Sigmoid colon (tissue), 7 donors: ENCODE measurements around the gene TNFAIP8. TPM values are rescaled to one million over a fixed set of nuclear protein-coding genes. Genes with fewer than 3 reads are reported as not detected.
A peak's percentile ranks its signal among the peaks of the same experiment; 100 is the strongest.

Source experiments
- DNase-seq: peaks from one replicate; pipeline ENCODE4 v3.0.0-alpha.2; 2019
- H3K27ac ChIP-seq, 4 donors: fragments of 200-600 bp; sonication (generic); one replicate each; pipeline ENCODE4 v1.5.1; 2016 to 2019; ENCODE audit warnings: mild to moderate bottlenecking in 1 of 4
- H3K27me3 ChIP-seq, 3 donors: fragments of 200-600 bp; sonication (generic); one replicate each; pipeline ENCODE4 v1.5.1; 2019; ENCODE audit warnings: mild to moderate bottlenecking in 1 of 3
- H3K36me3 ChIP-seq, 4 donors: fragments of 200-600 bp; sonication (generic); one replicate each; pipeline ENCODE4 v1.5.1; 2016 to 2019
- H3K4me1 ChIP-seq, 4 donors: fragments of 200-600 bp; sonication (generic); one replicate each; pipeline ENCODE4 v1.5.1; 2017 to 2019
- H3K4me3 ChIP-seq, 4 donors: fragments of 200-600 bp; sonication (generic); one replicate each; pipeline ENCODE4 v1.5.1; 2017 to 2019; ENCODE audit warnings: mild to moderate bottlenecking in 2 of 4, moderate library complexity in 1 of 4
- H3K9me3 ChIP-seq, 4 donors: fragments of 200-600 bp in 3 of 4; sonication (generic) in 3 of 4; one replicate each; pipeline versions ENCODE4 v1.5.1 to v1.6.1; 2013 to 2019
- EP300 ChIP-seq, 4 donors: sonication (generic); formaldehyde crosslinking; IDR thresholded peaks; one replicate each; pipeline ENCODE4 v1.6.1; 2017; ENCODE audit warnings: antibody characterized with exemption in 4 of 4
- POLR2A ChIP-seq, 2 donors: fragments of 450-650 bp; IDR thresholded peaks; one replicate each; pipeline ENCODE4 v1.6.1; 2016; ENCODE audit warnings: antibody characterized with exemption in 2 of 2, mild to moderate bottlenecking in 2 of 2, moderate library complexity in 2 of 2
- POLR2AphosphoS5 ChIP-seq, 4 donors: sonication (generic); formaldehyde crosslinking; IDR thresholded peaks; one replicate each; pipeline ENCODE4 v1.6.1; 2017; ENCODE audit warnings: antibody characterized with exemption in 4 of 4
- WGBS, 2 donors: extraction: QIAGEN DNeasy Blood & Tissue Kit; methylation state at CpG; one replicate each; pipeline ENCODE4 v1.1.7; 2013; 5-methylcytosine and 5-hydroxymethylcytosine counted together
- intact Hi-C: fragments of 100-400 bp; cut with DNase I; formaldehyde crosslinking; loops from one replicate; pipeline ENCODE4 v1.15.1; 2023
- polyA plus RNA-seq, 3 donors: library from polyadenylated mRNA; stranded (reverse); fragments of 200-250 nt; gene quantifications; one replicate each; pipeline ENCODE4 v1.2.3, GENCODE V29; 2013
- total RNA-seq, 4 donors: library from RNA; depleted of rRNA; stranded (reverse); fragments of >200 nt; gene quantifications; one replicate each; pipeline ENCODE4 v1.1.0, GENCODE V29; 2016
- TF ChIP-seq, protein P1 (sequence below), 4 experiments: fragments of 450-650 bp in 3 of 4; fragments of 200-600 bp in 1 of 4; IDR thresholded peaks; one replicate each; pipeline ENCODE4 v1.5.1; 2016 to 2019; ENCODE audit warnings: antibody characterized with exemption in 4 of 4, mild to moderate bottlenecking in 3 of 4, moderate library complexity in 2 of 4
- donor health status: healthy with polysubstance abuse.
- donor health status: Bipolar disorder and iron deficiency.
- donor health status: healthy.

Gene TNFAIP8
- total and polyA plus RNA-seq, 7 donors, result 6.9 to 55.8 (median 14.8) TPM

DNA sequence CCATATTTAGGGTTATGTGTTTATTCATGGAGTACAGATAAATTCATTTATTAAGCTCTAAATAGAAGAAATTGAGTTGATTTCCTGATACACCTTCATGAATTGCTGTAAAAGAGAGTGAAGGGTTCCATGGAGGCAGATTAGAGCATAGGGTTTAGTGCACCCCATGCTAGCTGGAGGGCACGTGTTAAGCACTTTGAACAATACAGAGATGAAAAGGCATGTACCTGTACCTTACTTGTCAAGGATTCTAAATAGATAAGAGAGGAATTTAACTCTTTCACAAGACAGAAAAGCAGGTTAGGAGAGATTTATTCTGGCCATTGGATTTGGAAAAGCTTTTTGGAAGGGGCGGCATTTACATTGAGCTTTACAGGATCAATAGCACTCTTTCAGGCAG is 23.3 kb downstream of the TNFAIP8 start:
- H3K4me3 ChIP-seq, result no peak overlapping the region
- H3K9me3 ChIP-seq, result no peaks in the 10 kb centered on the region
- DNase-seq, result no peak
- H3K4me1 ChIP-seq, result peaks cover 0 to 12% (median 5%) of the 10 kb centered on the region in 4 donors
- 91 to 93% methylated on average over 2 of the region's 2 CpGs for WGBS, 2 donors
- TF ChIP-seq, protein P1, sequence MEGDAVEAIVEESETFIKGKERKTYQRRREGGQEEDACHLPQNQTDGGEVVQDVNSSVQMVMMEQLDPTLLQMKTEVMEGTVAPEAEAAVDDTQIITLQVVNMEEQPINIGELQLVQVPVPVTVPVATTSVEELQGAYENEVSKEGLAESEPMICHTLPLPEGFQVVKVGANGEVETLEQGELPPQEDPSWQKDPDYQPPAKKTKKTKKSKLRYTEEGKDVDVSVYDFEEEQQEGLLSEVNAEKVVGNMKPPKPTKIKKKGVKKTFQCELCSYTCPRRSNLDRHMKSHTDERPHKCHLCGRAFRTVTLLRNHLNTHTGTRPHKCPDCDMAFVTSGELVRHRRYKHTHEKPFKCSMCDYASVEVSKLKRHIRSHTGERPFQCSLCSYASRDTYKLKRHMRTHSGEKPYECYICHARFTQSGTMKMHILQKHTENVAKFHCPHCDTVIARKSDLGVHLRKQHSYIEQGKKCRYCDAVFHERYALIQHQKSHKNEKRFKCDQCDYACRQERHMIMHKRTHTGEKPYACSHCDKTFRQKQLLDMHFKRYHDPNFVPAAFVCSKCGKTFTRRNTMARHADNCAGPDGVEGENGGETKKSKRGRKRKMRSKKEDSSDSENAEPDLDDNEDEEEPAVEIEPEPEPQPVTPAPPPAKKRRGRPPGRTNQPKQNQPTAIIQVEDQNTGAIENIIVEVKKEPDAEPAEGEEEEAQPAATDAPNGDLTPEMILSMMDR (IDR thresholded peaks at IDR 0.05), result no peak
- TF ChIP-seq EP300 (IDR thresholded peaks at IDR 0.05) (no peak), POLR2A (IDR thresholded peaks at IDR 0.05) (no peak), POLR2AphosphoS5 (IDR thresholded peaks at IDR 0.05) (no peak)
- H3K27me3 ChIP-seq, result no peaks in the 10 kb centered on the region
- intact Hi-C loops, result no loop called here
- H3K27ac ChIP-seq, result peak overlapping the region in 1 of 4 donors; percentile 59
- no peaks in the 10 kb centered on the region for H3K36me3 ChIP-seq

DNA sequence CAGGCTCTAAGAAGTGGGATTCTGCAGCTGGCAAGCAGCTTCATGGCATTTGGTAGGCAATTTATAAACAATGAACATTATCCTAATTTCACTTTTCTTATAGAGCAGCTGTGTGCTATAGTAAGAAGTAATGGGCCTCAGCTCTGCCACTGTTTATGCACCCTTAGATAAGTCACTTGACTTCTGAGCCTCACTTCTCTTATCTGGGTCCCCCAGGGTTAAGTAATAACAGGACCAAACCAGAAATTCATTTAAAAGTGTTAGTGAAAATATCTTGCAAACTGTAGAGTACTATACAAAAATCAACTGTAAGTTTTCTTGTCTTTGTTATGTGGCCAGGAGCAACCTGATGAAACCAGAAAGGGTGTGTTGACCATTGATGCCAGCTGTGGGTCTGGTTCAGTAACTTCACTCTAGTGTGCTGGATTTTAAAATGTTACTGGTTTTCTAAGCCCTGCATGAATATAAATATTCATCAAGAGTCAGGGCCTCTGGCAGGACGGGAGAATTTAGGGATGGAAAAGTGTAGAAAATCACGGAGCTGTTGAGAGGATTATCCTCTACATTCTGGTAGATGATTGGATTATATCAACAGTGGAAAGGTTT is 24.2 kb downstream of the TNFAIP8 start:
- no peak for DNase-seq
- TF ChIP-seq EP300 (IDR thresholded peaks at IDR 0.05) (no peak), POLR2AphosphoS5 (IDR thresholded peaks at IDR 0.05) (no peak), POLR2A (IDR thresholded peaks at IDR 0.05) (no peak)
- TF ChIP-seq, protein P1 (IDR thresholded peaks at IDR 0.05), result no peak
- H3K27ac ChIP-seq, result peak overlapping the region in 1 of 4 donors; percentile 59
- no peak overlapping the region for H3K4me3 ChIP-seq
- 90 to 91% methylated on average over 2 of the region's 2 CpGs for WGBS, 2 donors
- H3K36me3 ChIP-seq, result no peaks in the 10 kb centered on the region
- H3K4me1 ChIP-seq, result peaks cover 0 to 12% (median 7%) of the 10 kb centered on the region in 4 donors
- no peaks in the 10 kb centered on the region for H3K27me3 ChIP-seq
- intact Hi-C loops, result no loop called here
- no peaks in the 10 kb centered on the region for H3K9me3 ChIP-seq

DNA sequence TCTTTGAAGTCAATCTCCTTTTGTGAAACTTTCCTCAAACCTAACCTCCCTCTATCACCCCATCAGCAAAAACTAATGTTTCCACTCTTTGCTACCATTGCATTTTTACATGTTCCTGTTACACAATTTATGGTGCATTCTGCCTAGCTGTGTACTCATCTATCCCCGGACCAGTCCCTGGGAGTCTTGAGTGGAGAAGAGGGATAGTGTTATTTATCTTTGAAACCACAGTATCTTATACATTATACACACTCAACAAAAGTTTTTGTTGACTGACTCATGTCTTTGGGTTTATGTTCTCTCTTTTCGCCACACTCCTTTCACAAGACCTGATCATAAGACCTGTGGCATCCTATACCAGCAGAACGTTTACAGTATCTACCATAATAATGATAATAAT is 26.4 kb downstream of the TNFAIP8 start:
- WGBS, 2 donors, result 80 to 86% methylated on average over 3 of the region's 3 CpGs
- H3K4me1 ChIP-seq, result peaks cover 0 to 22% (median 13%) of the 10 kb centered on the region in 4 donors
- no peaks in the 10 kb centered on the region for H3K9me3 ChIP-seq

DNA sequence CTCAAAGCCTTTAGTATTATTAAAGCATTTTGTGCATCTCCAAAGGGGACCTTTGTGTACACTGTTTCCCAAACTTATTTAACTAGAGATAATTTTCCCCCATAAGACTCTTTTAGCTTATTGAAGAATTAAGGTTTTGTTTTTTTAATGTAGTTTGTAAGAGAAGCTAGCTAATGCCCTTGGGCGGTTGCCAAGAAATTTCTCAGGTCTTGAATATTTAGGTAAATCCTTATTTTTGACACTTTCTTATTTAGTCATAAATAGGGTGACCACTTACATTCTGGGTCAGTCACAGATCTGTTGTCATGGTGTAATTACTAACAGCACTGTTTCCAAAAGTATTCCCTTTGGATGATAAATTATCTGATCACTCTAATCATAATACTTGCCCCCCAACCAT is 27.2 kb downstream of the TNFAIP8 start:
- TF ChIP-seq, protein P1 (IDR thresholded peaks at IDR 0.05), result no peak
- TF ChIP-seq POLR2A (IDR thresholded peaks at IDR 0.05) (no peak), EP300 (IDR thresholded peaks at IDR 0.05) (no peak), POLR2AphosphoS5 (IDR thresholded peaks at IDR 0.05) (no peak)
- 90 to 92% methylated on average over 1 of the region's 1 CpG for WGBS, 2 donors
- DNase-seq, result no peak
- Histone ChIP-seq H3K27me3 (no peaks in the 10 kb centered on the region), H3K4me1 (peaks cover 0 to 29% (median 17%) of the 10 kb centered on the region in 4 donors), H3K9me3 (no peaks in the 10 kb centered on the region), H3K27ac (no peak overlapping the region), H3K4me3 (no peak overlapping the region), H3K36me3 (no peaks in the 10 kb centered on the region)
- intact Hi-C loops, result no loop called here

More for the DNA sequence above, 26.4 kb downstream of the TNFAIP8 start:
- intact Hi-C loops, result no loop called here
- H3K36me3 ChIP-seq, result no peaks in the 10 kb centered on the region
- H3K27ac ChIP-seq, result no peak overlapping the region
- no peak for DNase-seq
- no peak overlapping the region for H3K4me3 ChIP-seq
- H3K27me3 ChIP-seq, result no peaks in the 10 kb centered on the region
- TF ChIP-seq POLR2A (IDR thresholded peaks at IDR 0.05), result no peak
- no peak for TF ChIP-seq POLR2AphosphoS5 (IDR thresholded peaks at IDR 0.05)
- TF ChIP-seq, protein P1 (IDR thresholded peaks at IDR 0.05), result no peak
- no peak for TF ChIP-seq EP300 (IDR thresholded peaks at IDR 0.05)

DNA sequence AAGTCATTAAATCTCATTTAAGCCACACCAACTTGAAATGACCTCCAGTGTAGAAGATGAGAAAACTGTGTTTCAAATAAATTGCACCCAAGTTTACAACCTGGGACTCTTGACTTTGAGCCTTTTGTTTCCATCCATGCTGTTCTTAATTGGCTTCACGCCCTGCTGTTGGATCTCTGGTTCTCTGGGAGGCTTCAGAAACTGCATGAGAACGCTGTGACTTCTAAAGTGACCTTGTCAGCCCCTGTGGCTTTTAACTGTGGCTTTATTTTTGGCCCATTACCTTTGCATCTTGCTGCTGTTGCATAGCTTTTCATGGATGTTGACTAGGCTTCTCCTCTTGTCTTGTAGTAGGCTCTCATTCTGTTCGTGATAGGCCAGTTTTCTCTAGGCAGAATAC is 29.3 kb downstream of the TNFAIP8 start:
- peak overlapping the region in 1 of 4 donors; percentile 48 for H3K27ac ChIP-seq
- no peak for DNase-seq
- intact Hi-C loops, result no loop called here
- peaks cover 0 to 45% (median 29%) of the 10 kb centered on the region in 4 donors for H3K4me1 ChIP-seq
- TF ChIP-seq POLR2AphosphoS5 (IDR thresholded peaks at IDR 0.05) (no peak), POLR2A (IDR thresholded peaks at IDR 0.05) (no peak), EP300 (IDR thresholded peaks at IDR 0.05) (no peak)
- TF ChIP-seq, protein P1 (IDR thresholded peaks at IDR 0.05), result no peak
- H3K4me3 ChIP-seq, result no peak overlapping the region
- H3K36me3 ChIP-seq, result no peaks in the 10 kb centered on the region
- H3K9me3 ChIP-seq, result no peaks in the 10 kb centered on the region
- no peaks in the 10 kb centered on the region for H3K27me3 ChIP-seq
- whole genome bisulfite sequencing, 2 donors, result 47 to 69% methylated on average over 3 of the region's 3 CpGs
